Caco-2 (cell line): ENCODE results near the gene WFDC12. TPM values are rescaled to one million over a fixed set of nuclear protein-coding genes. Genes with fewer than 3 reads are reported as not detected.

Experiments used
- BruUV-seq: library from RNA; stranded (reverse); fragments of 400-500 nt; replicated peaks from 2 replicates; lab custom pipeline; 2021; lab: Mats Ljungman, UMichigan
- CTCF ChIA-PET: fragments of 300-600 bp; sonication (Branson Sonifier 250); formaldehyde crosslinking; loops from one replicate; lab custom pipeline; 2022; ENCODE audit warnings: antibody characterized with exemption; lab: Charles Lee
- POLR2A ChIA-PET: fragments of 300-600 bp; sonication (Branson Sonifier 250); formaldehyde crosslinking; loops from one replicate; lab custom pipeline; 2022; ENCODE audit warnings: antibody characterized with exemption; lab: Charles Lee
- DNase-seq, 2 experiments: peaks; one replicate each; pipeline versions ENCODE4 v3.0.0 to v3.0.0-alpha.2; 2020 to 2022
- H3K27me3 ChIP-seq: replicated peaks from 2 replicates; pipeline ENCODE4 v1.6.0; 2011; ENCODE audit warnings: low read length; ENCODE audit not compliant: control insufficient read depth, insufficient read depth
- H3K36me3 ChIP-seq: 2 replicates; pipeline ENCODE4 v1.5.1; 2011; ENCODE audit warnings: low read length; ENCODE audit not compliant: control insufficient read depth, insufficient read depth
- H3K4me1 ChIP-seq: fragments of 250-450 bp; sonication (Bioruptor Pico); 2 replicates; pipeline ENCODE4 v1.5.1; 2020; ENCODE audit warnings: mild to moderate bottlenecking
- H3K4me3 ChIP-seq: 2 replicates; pipeline ENCODE4 v1.5.1; 2011; ENCODE audit warnings: low read depth, mild to moderate bottlenecking, control low read depth, low read length
- H3K9me3 ChIP-seq: fragments of 250-450 bp; sonication (Bioruptor Pico); 2 replicates; pipeline ENCODE4 v1.5.1; 2020; ENCODE audit warnings: mild to moderate bottlenecking, moderate library complexity
- H3K27ac Mint-ChIP-seq: one replicate; pipeline ENCODE4 v1.8.0; 2022; ENCODE audit warnings: mixed read lengths; ENCODE audit not compliant: unreplicated experiment
- H3K27me3 Mint-ChIP-seq: one replicate; pipeline ENCODE4 v1.8.0; 2022; ENCODE audit warnings: mixed read lengths; ENCODE audit not compliant: insufficient read depth, unreplicated experiment
- H3K36me3 Mint-ChIP-seq: one replicate; pipeline ENCODE4 v1.8.0; 2022; ENCODE audit warnings: mild to moderate bottlenecking, mixed read lengths; ENCODE audit not compliant: insufficient read depth, unreplicated experiment
- H3K4me1 Mint-ChIP-seq: one replicate; pipeline ENCODE4 v1.8.0; 2022; ENCODE audit warnings: low read depth, mixed read lengths; ENCODE audit not compliant: unreplicated experiment
- H3K4me3 Mint-ChIP-seq: one replicate; pipeline ENCODE4 v1.8.0; 2022; ENCODE audit warnings: mild to moderate bottlenecking, moderate library complexity, mixed read lengths; ENCODE audit not compliant: unreplicated experiment
- H3K9me3 Mint-ChIP-seq: one replicate; pipeline ENCODE4 v1.8.0; 2022; ENCODE audit warnings: mixed read lengths; ENCODE audit not compliant: unreplicated experiment
- CTCF ChIP-seq, 2 experiments: fragments of 200-600 bp in 1 of 2; IDR thresholded peaks; 1 replicate in 1 of 2; 2 replicates in 1 of 2; pipeline versions ENCODE4 v1.5.1 to v1.8.0; 2011 to 2022; ENCODE audit warnings: antibody characterized with exemption in 1 of 2, control low read depth in 1 of 2, inconsistent platforms in 1 of 2, low read depth in 1 of 2, low read length in 1 of 2, mild to moderate bottlenecking in 1 of 2, moderate library complexity in 1 of 2; ENCODE audit not compliant: insufficient read depth in 1 of 2, severe bottlenecking in 1 of 2, unreplicated experiment in 1 of 2
- intact Hi-C: fragments of 100-400 bp; cut with micrococcal nuclease; formaldehyde crosslinking; loops from one replicate; pipeline ENCODE4 v1.10.0; 2022; ENCODE audit not compliant: unreplicated experiment
- total RNA-seq: library from RNA; stranded (reverse); gene quantifications from 2 replicates; pipeline ENCODE4 v1.2.3, GENCODE V29; 2022

Gene WFDC12
- total RNA-seq, 1 experiment from 2014 or later, result not detected

GRCh38 chr20:45114465-45115385, 9.5 kb downstream of the WFDC12 start, which contains the start of gene WFDC5:
Gene WFDC5, minus strand, starts transcription at chr20:45115174. Its CDS starts 91 bp downstream, at chr20:45115083.
- intact Hi-C loops, result no loop called here
- POLR2A ChIA-PET, result no interaction called here
- Mint-ChIP-seq H3K4me3 (no peak within 1 kb of the TSS), H3K27ac (no peak within 1 kb of the TSS), H3K4me1 (peaks cover under 1% of the 10 kb centered on the region), H3K9me3 (no peaks in the 10 kb centered on the region), H3K36me3 (no peaks in the 10 kb centered on the region), H3K27me3 (peaks cover 6% of the 10 kb centered on the region)
- DNase-seq, result no peak
- BruUV-seq, result no TSS peak
- Histone ChIP-seq H3K4me3 (no peak within 1 kb of the TSS), H3K4me1 (no peaks in the 10 kb centered on the region), H3K9me3 (no peaks in the 10 kb centered on the region), H3K36me3 (no peaks in the 10 kb centered on the region), H3K27me3 (no peaks in the 10 kb centered on the region)
- TF ChIP-seq CTCF (IDR thresholded peaks at IDR 0.05; ENCODE audit: insufficient read depth in 1 of 2, low read depth in 1 of 2, low read length in 1 of 2, severe bottlenecking in 1 of 2, unreplicated experiment in 1 of 2), result no peak
- CTCF ChIA-PET, result interaction anchor here (5.4 to 5.8 kb wide), 2 partner anchors 19 to 71 kb away, joined by 42 to 71 read pairs; no protein-coding TSS in a partner anchor

GRCh38 chr20:45113865-45114264, 10.4 kb downstream of the WFDC12 start:
- H3K27me3 Mint-ChIP-seq, result peaks cover 6% of the 10 kb centered on the region

More at GRCh38 chr20:45113865-45114264, 10.4 kb downstream of the WFDC12 start:
- TF ChIP-seq CTCF (IDR thresholded peaks at IDR 0.05; ENCODE audit: insufficient read depth in 1 of 2, low read depth in 1 of 2, low read length in 1 of 2, severe bottlenecking in 1 of 2, unreplicated experiment in 1 of 2), result no peak
- Histone ChIP-seq H3K27me3 (no peaks in the 10 kb centered on the region), H3K36me3 (no peaks in the 10 kb centered on the region), H3K4me1 (no peaks in the 10 kb centered on the region), H3K4me3 (no peak overlapping the region), H3K9me3 (no peaks in the 10 kb centered on the region)
- Mint-ChIP-seq H3K4me3 (no peak overlapping the region), H3K9me3 (no peaks in the 10 kb centered on the region), H3K36me3 (no peaks in the 10 kb centered on the region), H3K4me1 (peaks cover 6% of the 10 kb centered on the region), H3K27ac (no peak overlapping the region)
- ChIA-PET POLR2A (no interaction called here), CTCF (interaction anchor here (5.4 to 5.8 kb wide), 2 partner anchors 18 to 70 kb away, joined by 42 to 71 read pairs; no protein-coding TSS in a partner anchor)
- BruUV-seq, result no TSS peak
- no peak for DNase-seq
- intact Hi-C loops, result no loop called here
